ENCODE data around the gene ANKRD33B.
"Not testable (repeated sequence)": the region's sequence is repeated elsewhere in the genome, so short reads cannot be mapped to it uniquely, and the experiment has no call there.

The ANKRD33B gene

GRCh38 chr5:10566543-10567068, 2.7 kb downstream of the ANKRD33B start:
- no peak for DNase-seq (ENCODE audit: low read depth)
- no peak overlapping the region for H3K4me3 ChIP-seq (ENCODE audit: low read length)
- no peak for TF ChIP-seq CTCF (conservative IDR thresholded peaks at IDR 0.05; ENCODE audit: low read depth, low read length)

DNA sequence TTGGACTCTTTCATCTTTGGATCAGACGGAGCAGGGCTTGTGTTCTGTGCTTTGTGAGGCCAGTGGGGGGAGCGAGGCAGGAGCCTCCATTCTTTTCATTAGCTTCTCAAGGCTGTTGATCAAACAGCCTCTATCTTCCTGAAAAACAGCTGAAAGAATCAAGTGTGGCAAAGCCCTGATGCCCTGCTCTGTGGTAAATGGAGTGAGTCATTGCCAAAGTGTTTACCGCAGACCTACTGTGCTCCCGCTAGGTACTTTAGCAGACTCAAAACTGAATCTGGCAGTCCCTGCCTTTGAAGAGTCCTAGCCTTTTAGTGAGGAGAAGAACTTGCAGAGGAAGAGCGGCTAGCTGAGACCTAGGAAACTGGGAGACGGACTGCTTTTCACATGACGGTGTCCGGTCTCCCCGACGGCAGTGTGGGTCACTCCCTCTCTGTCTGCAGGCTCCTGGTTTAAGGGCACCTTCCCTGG, 3.3 kb downstream of the ANKRD33B start:
- DNase-seq (ENCODE audit: low read depth) = no peak
- no peak overlapping the region for H3K4me3 ChIP-seq (ENCODE audit: low read length)
- TF ChIP-seq CTCF (conservative IDR thresholded peaks at IDR 0.05; ENCODE audit: low read depth, low read length) = no peak

DNA sequence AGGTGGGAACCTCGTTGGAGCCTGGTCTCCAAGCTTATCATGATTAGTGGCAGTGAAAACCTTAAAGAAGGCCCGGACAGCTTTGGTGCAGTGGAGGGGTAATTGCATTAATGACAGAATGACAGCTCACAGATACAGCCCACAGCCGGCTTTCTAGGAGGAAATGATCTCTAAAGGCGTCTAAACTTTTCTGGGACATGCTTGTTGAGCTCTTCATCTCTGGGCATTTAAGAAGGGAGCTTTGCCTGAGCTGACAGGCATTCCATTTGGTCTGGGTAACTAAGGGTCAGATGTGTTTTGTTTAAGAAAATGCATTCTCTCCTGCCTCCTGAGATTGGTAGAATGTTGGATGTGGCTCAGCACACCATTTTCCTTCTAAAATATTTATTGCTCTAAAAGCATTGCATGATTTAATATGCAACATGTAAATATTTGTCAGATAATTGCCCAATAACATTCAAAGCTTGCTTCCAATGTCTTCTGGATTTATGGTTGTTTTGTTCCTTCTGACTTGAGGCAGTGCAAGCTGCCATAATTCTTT, 4.0 kb downstream of the ANKRD33B start:
- H3K4me3 ChIP-seq (ENCODE audit: low read length) = no peak overlapping the region
- no peak for DNase-seq (ENCODE audit: low read depth)

DNA sequence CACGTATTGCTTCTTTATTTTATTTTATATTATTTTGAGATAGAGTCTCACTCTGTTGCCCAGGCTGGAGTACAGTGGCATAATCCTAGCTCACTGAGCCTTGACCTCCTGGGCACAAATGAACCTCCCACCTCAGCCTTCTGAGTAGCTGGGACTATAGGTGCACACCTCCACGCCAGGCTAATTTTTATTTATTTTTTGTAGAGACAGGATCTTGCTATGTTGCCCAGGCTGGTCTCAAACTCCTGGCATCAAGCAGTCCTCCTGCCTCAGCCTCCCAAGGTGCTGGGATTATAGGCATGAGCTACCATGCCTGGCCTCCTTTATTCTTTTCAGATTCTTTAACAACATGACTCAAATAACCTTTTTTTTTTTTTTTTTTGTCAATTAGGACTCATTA, 6.7 kb downstream of the ANKRD33B start:
- DNase-seq (ENCODE audit: low read depth); H3K4me3 ChIP-seq (ENCODE audit: low read length): not testable (repeated sequence)

More for the DNA sequence above, 4.0 kb downstream of the ANKRD33B start:
- TF ChIP-seq CTCF (conservative IDR thresholded peaks at IDR 0.05; ENCODE audit: low read depth, low read length) = no peak

GRCh38 chr5:10572451-10572850, 8.6 kb downstream of the ANKRD33B start:
- no peak for DNase-seq (ENCODE audit: low read depth)
- no peak for TF ChIP-seq CTCF (conservative IDR thresholded peaks at IDR 0.05; ENCODE audit: low read depth, low read length)
- no peak overlapping the region for H3K4me3 ChIP-seq (ENCODE audit: low read length)

GRCh38 chr5:10573487-10574145, 9.7 kb downstream of the ANKRD33B start:
- TF ChIP-seq CTCF (conservative IDR thresholded peaks at IDR 0.05; ENCODE audit: low read depth, low read length) = no peak
- DNase-seq (ENCODE audit: low read depth) = no peak
- no peak overlapping the region for H3K4me3 ChIP-seq (ENCODE audit: low read length)

GRCh38 chr5:10574879-10575278, 11.0 kb downstream of the ANKRD33B start:
- DNase-seq (ENCODE audit: low read depth); H3K4me3 ChIP-seq (ENCODE audit: low read length): not testable (repeated sequence)

DNA sequence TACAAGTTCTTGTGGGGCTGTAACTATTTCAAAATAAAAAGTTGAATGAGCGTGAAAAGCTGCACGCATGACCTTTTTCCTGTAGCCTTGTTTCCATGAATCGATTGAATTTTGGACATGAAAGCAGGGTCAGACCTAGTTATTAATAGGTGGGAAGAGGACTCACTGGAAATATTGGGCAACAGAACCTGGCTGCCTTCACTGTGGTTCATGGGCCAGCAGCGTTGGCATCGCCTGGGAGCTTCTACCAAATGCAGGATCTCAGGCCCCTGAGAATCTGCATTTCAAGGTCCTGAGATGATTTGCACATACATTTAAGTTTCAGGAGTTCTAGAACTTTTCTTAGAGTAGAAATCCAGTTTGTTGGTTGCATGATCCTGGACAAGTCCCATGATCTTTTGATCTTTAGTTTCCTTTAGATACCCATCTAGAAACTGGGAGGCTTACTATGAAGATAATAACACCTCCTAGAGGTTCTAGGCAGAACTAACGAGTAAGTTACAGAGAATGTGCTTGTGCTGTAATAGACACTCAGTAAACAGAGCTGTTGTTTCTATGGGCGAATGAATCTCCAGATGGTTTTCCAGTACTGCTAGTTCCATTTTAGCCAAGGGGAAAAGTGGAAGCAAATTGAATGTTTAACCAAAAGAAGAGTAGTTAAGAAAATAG, 12.4 kb downstream of the ANKRD33B start:
- TF ChIP-seq CTCF (conservative IDR thresholded peaks at IDR 0.05; ENCODE audit: low read depth, low read length) = no peak
- no peak for DNase-seq (ENCODE audit: low read depth)
- H3K4me3 ChIP-seq (ENCODE audit: low read length) = no peak overlapping the region

Data from retinal pigment epithelial cell (primary cell).